OCI-LY3 (cell line): ENCODE results near the gene EXO1.

Experiments
- H2AFZ ChIP-seq: fragments of 200-600, 300-600 bp; shearing (Covaris generic); 2 replicates; pipeline ENCODE4 v1.6.0; 2014; ENCODE audit warnings: antibody characterized with exemption, low read depth, low read length
- H3K27ac ChIP-seq: fragments of 200-600, 300-600 bp; sonication (generic); 2 replicates; pipeline ENCODE4 v1.5.1; 2014; ENCODE audit warnings: mild to moderate bottlenecking, low read length, moderate library complexity, mixed read lengths
- H3K27me3 ChIP-seq: fragments of 200-600, 300-600 bp; sonication (generic); 2 replicates; pipeline ENCODE4 v1.6.1; 2014; ENCODE audit warnings: low read depth, low read length, mixed read lengths
- H3K36me3 ChIP-seq: fragments of 200-600, 300-600 bp; sonication (generic); replicated peaks from 2 replicates; pipeline ENCODE3; 2014; ENCODE audit warnings: low read depth, low read length, mixed read lengths
- H3K4me1 ChIP-seq: fragments of 300-600, 200-600 bp; sonication (generic); 2 replicates; pipeline ENCODE4 v1.6.1; 2014; ENCODE audit warnings: low read length, mixed read lengths
- H3K4me2 ChIP-seq: fragments of 200-600, 300-600 bp; sonication (generic); 2 replicates; pipeline ENCODE4 v1.6.1; 2014; ENCODE audit warnings: low read length, mixed read lengths
- H3K4me3 ChIP-seq: fragments of 300-600, 200-600 bp; sonication (generic); 2 replicates; pipeline ENCODE4 v1.5.1; 2014; ENCODE audit warnings: antibody characterized with exemption, mild to moderate bottlenecking, low read length, moderate library complexity
- H3K79me2 ChIP-seq: fragments of 300-600, 200-600 bp; shearing (Covaris generic); 2 replicates; pipeline ENCODE4 v1.6.1; 2014; ENCODE audit warnings: mild to moderate bottlenecking, low read length, mixed read lengths
- H3K9ac ChIP-seq: fragments of 300-600, 200-600 bp; shearing (Covaris generic); 2 replicates; pipeline ENCODE4 v1.6.0; 2014; ENCODE audit warnings: mild to moderate bottlenecking, low read length, moderate library complexity
- H3K9me3 ChIP-seq: fragments of 200-600, 300-600 bp; shearing (Covaris generic); 2 replicates; pipeline ENCODE4 v1.6.1; 2014; ENCODE audit warnings: low read length, mixed read lengths; ENCODE audit not compliant: insufficient read depth
- H4K20me1 ChIP-seq: fragments of 200-600, 300-600 bp; sonication (generic); 2 replicates; pipeline ENCODE4 v1.6.1; 2016; ENCODE audit warnings: low read length, mixed read lengths; ENCODE audit not compliant: insufficient read depth
- EZH2phosphoT487 ChIP-seq: fragments of 200-600 bp; shearing (Covaris generic); IDR thresholded peaks from 2 replicates; pipeline ENCODE4 v1.6.1; 2018; ENCODE audit warnings: antibody characterized with exemption, mixed run types, low read depth
- TF ChIP-seq, protein P1 (sequence below): fragments of 200-600, 300-600 bp; sonication (generic); IDR thresholded peaks from 2 replicates; pipeline ENCODE4 v1.5.1; 2014; ENCODE audit warnings: antibody characterized with exemption, low read length, low read depth

Gene EXO1

DNA sequence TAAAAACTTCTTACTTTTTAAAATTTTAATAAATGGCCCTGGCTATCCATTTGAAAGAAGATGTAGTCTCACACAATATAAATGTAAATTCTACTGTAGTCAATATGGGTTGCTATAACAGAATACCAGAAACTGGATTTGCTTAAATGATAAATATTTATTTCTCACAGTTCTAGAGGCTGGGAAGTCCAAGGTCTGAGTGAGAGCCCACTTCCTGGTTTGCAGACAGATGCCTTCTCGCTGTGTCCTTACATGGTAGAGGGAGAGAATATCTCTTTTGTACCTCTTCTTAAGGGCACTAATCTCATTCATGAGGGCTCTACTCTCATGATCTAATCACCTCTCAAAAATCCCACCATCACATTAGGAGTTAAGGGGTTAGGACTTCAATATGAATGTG, 35.2 kb downstream of the EXO1 start:
- Histone ChIP-seq H3K79me2 (0 out of 2 replicates have a peak, but pooled peaks cover 3% of the 10 kb centered on the region), H3K4me3 (no peak overlapping the region), H3K4me2 (no peak overlapping the region), H4K20me1 (no peaks in the 10 kb centered on the region), H3K36me3 (peaks cover 51% of the 10 kb centered on the region), H3K27ac (no peak overlapping the region), H2AFZ (no peak overlapping the region), H3K9me3 (no peaks in the 10 kb centered on the region), H3K4me1 (no peaks in the 10 kb centered on the region), H3K27me3 (no peaks in the 10 kb centered on the region), H3K9ac (no peak overlapping the region)
- no peak for TF ChIP-seq EZH2phosphoT487
- TF ChIP-seq, protein P1, sequence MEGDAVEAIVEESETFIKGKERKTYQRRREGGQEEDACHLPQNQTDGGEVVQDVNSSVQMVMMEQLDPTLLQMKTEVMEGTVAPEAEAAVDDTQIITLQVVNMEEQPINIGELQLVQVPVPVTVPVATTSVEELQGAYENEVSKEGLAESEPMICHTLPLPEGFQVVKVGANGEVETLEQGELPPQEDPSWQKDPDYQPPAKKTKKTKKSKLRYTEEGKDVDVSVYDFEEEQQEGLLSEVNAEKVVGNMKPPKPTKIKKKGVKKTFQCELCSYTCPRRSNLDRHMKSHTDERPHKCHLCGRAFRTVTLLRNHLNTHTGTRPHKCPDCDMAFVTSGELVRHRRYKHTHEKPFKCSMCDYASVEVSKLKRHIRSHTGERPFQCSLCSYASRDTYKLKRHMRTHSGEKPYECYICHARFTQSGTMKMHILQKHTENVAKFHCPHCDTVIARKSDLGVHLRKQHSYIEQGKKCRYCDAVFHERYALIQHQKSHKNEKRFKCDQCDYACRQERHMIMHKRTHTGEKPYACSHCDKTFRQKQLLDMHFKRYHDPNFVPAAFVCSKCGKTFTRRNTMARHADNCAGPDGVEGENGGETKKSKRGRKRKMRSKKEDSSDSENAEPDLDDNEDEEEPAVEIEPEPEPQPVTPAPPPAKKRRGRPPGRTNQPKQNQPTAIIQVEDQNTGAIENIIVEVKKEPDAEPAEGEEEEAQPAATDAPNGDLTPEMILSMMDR, result no peak

GRCh38 chr1:241888232-241888631, 40.2 kb downstream of the EXO1 start:
- H3K27ac ChIP-seq, result no peak overlapping the region
- no peak overlapping the region for H2AFZ ChIP-seq
- H3K4me1 ChIP-seq, result no peaks in the 10 kb centered on the region
- H3K9ac ChIP-seq, result no peak overlapping the region
- H3K27me3 ChIP-seq, result no peaks in the 10 kb centered on the region
- H3K79me2 ChIP-seq, result no peaks in the 10 kb centered on the region
- TF ChIP-seq, protein P1, result no peak
- TF ChIP-seq EZH2phosphoT487, result no peak
- no peak overlapping the region for H3K4me2 ChIP-seq
- peaks cover 35% of the 10 kb centered on the region for H3K36me3 ChIP-seq
- H3K9me3 ChIP-seq, result no peaks in the 10 kb centered on the region
- H3K4me3 ChIP-seq, result no peak overlapping the region
- no peaks in the 10 kb centered on the region for H4K20me1 ChIP-seq

DNA sequence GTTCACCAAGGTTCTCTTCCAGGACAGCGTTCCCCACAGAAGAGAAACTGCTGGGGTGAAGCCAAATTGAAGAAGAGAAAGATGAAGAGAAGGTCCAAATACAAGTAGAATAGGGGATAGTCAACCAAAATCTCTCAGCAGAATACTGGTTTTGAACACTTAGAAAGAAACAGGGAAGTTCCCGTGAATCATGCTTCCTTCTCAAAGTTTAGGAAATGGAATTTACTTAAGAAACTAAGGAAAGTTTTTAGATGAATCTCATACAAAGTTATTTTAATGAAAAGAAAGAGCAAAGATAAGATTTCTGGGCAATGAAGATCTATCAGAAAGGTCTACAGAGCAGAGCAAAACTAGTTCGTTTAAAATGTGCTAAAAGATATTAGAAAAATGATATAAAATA, 43.3 kb downstream of the EXO1 start:
- no peak overlapping the region for H3K27ac ChIP-seq
- no peaks in the 10 kb centered on the region for H3K9me3 ChIP-seq
- TF ChIP-seq, protein P1, result no peak
- TF ChIP-seq EZH2phosphoT487, result no peak
- H2AFZ ChIP-seq, result no peak overlapping the region
- H3K4me2 ChIP-seq, result no peak overlapping the region
- peaks cover 8% of the 10 kb centered on the region for H3K4me1 ChIP-seq
- H3K36me3 ChIP-seq, result peaks cover 26% of the 10 kb centered on the region
- no peak overlapping the region for H3K9ac ChIP-seq
- H3K27me3 ChIP-seq, result no peaks in the 10 kb centered on the region
- H3K79me2 ChIP-seq, result no peaks in the 10 kb centered on the region
- H3K4me3 ChIP-seq, result no peak overlapping the region
- H4K20me1 ChIP-seq, result no peaks in the 10 kb centered on the region

GRCh38 chr1:241894016-241894415, 46.0 kb downstream of the EXO1 start:
- no peaks in the 10 kb centered on the region for H3K27me3 ChIP-seq
- peaks cover 18% of the 10 kb centered on the region for H3K36me3 ChIP-seq
- no peak for TF ChIP-seq EZH2phosphoT487
- TF ChIP-seq, protein P1, result no peak

More at GRCh38 chr1:241894016-241894415, 46.0 kb downstream of the EXO1 start:
- Histone ChIP-seq H3K79me2 (no peaks in the 10 kb centered on the region), H3K9me3 (no peaks in the 10 kb centered on the region), H3K27ac (no peak overlapping the region), H2AFZ (no peak overlapping the region), H3K4me1 (peaks cover 16% of the 10 kb centered on the region), H3K4me2 (no peak overlapping the region), H3K9ac (no peak overlapping the region), H4K20me1 (no peaks in the 10 kb centered on the region), H3K4me3 (no peak overlapping the region)
